ENCODE measurements around the gene SLC39A13. TPM values are rescaled to one million over a fixed set of nuclear protein-coding genes. Genes with fewer than 3 reads are reported as not detected.

SLC39A13 gene
- total and polyA plus RNA-seq, 2 of the 13 experiments (the other 11 are each of a cell fraction or from before 2014, with no cell fraction given), result 15.3 to 30.5 TPM

DNA sequence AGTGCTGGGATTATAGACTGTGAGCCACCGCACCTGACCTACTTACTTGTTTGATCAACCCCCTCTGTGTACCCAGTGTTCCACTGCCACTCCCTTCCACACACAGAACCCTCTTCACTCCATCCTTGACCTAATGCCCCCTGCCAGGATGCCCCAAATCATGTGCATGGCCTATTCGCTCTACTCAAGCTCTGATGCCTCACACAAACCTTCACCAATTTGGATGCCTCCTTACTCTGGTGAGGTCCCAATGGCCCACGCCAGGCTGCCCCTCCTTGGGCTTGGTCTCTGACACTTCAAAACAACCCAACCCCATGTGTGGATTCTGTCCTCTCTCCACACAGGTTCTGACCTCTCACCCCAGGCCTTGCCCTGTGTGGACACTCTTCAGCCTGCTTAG, 27.3 kb downstream of the SLC39A13 start (continued):
- TF ChIP-seq, protein P1, sequence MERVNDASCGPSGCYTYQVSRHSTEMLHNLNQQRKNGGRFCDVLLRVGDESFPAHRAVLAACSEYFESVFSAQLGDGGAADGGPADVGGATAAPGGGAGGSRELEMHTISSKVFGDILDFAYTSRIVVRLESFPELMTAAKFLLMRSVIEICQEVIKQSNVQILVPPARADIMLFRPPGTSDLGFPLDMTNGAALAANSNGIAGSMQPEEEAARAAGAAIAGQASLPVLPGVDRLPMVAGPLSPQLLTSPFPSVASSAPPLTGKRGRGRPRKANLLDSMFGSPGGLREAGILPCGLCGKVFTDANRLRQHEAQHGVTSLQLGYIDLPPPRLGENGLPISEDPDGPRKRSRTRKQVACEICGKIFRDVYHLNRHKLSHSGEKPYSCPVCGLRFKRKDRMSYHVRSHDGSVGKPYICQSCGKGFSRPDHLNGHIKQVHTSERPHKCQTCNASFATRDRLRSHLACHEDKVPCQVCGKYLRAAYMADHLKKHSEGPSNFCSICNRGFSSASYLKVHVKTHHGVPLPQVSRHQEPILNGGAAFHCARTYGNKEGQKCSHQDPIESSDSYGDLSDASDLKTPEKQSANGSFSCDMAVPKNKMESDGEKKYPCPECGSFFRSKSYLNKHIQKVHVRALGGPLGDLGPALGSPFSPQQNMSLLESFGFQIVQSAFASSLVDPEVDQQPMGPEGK (CRISPR knock-in tag; IDR thresholded peaks at IDR 0.05), result peak; percentile 50; the same call in 1 of the 2 replicates
- 0 out of 2 replicates have a peak, but pooled peaks have one; percentile 37 for TF ChIP-seq ZNF430 (CRISPR knock-in tag; IDR thresholded peaks at IDR 0.05)
- TF ChIP-seq, protein P2, sequence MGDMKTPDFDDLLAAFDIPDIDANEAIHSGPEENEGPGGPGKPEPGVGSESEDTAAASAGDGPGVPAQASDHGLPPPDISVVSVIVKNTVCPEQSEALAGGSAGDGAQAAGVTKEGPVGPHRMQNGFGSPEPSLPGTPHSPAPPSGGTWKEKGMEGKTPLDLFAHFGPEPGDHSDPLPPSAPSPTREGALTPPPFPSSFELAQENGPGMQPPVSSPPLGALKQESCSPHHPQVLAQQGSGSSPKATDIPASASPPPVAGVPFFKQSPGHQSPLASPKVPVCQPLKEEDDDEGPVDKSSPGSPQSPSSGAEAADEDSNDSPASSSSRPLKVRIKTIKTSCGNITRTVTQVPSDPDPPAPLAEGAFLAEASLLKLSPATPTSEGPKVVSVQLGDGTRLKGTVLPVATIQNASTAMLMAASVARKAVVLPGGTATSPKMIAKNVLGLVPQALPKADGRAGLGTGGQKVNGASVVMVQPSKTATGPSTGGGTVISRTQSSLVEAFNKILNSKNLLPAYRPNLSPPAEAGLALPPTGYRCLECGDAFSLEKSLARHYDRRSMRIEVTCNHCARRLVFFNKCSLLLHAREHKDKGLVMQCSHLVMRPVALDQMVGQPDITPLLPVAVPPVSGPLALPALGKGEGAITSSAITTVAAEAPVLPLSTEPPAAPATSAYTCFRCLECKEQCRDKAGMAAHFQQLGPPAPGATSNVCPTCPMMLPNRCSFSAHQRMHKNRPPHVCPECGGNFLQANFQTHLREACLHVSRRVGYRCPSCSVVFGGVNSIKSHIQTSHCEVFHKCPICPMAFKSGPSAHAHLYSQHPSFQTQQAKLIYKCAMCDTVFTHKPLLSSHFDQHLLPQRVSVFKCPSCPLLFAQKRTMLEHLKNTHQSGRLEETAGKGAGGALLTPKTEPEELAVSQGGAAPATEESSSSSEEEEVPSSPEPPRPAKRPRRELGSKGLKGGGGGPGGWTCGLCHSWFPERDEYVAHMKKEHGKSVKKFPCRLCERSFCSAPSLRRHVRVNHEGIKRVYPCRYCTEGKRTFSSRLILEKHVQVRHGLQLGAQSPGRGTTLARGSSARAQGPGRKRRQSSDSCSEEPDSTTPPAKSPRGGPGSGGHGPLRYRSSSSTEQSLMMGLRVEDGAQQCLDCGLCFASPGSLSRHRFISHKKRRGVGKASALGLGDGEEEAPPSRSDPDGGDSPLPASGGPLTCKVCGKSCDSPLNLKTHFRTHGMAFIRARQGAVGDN (CRISPR knock-in tag; IDR thresholded peaks at IDR 0.05), result peak; percentile 70
- no peak for TF ChIP-seq ZNF101 (CRISPR knock-in tag; IDR thresholded peaks at IDR 0.05; ENCODE audit: borderline replicate concordance, low read depth)
- TF ChIP-seq ZMYM3 (CRISPR knock-in tag; IDR thresholded peaks at IDR 0.05), result peak; percentile 72; the same call in 1 of the 2 replicates
- TF ChIP-seq ZNF713 (CRISPR knock-in tag; IDR thresholded peaks at IDR 0.05), result no peak
- TF ChIP-seq ZNF761 (CRISPR knock-in tag; conservative IDR thresholded peaks at IDR 0.05), result no peak
- TF ChIP-seq ASH2L (IDR thresholded peaks at IDR 0.05; ENCODE audit: insufficient read length, low read depth, low read length), result no peak
- TF ChIP-seq, protein P3, sequence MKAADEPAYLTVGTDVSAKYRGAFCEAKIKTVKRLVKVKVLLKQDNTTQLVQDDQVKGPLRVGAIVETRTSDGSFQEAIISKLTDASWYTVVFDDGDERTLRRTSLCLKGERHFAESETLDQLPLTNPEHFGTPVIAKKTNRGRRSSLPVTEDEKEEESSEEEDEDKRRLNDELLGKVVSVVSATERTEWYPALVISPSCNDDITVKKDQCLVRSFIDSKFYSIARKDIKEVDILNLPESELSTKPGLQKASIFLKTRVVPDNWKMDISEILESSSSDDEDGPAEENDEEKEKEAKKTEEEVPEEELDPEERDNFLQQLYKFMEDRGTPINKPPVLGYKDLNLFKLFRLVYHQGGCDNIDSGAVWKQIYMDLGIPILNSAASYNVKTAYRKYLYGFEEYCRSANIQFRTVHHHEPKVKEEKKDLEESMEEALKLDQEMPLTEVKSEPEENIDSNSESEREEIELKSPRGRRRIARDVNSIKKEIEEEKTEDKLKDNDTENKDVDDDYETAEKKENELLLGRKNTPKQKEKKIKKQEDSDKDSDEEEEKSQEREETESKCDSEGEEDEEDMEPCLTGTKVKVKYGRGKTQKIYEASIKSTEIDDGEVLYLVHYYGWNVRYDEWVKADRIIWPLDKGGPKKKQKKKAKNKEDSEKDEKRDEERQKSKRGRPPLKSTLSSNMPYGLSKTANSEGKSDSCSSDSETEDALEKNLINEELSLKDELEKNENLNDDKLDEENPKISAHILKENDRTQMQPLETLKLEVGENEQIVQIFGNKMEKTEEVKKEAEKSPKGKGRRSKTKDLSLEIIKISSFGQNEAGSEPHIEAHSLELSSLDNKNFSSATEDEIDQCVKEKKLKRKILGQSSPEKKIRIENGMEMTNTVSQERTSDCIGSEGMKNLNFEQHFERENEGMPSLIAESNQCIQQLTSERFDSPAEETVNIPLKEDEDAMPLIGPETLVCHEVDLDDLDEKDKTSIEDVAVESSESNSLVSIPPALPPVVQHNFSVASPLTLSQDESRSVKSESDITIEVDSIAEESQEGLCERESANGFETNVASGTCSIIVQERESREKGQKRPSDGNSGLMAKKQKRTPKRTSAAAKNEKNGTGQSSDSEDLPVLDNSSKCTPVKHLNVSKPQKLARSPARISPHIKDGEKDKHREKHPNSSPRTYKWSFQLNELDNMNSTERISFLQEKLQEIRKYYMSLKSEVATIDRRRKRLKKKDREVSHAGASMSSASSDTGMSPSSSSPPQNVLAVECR (CRISPR knock-in tag; IDR thresholded peaks at IDR 0.05; ENCODE audit: borderline replicate concordance), result peak; percentile 33; the same call in 1 of the 2 replicates
- TF ChIP-seq, protein P4, sequence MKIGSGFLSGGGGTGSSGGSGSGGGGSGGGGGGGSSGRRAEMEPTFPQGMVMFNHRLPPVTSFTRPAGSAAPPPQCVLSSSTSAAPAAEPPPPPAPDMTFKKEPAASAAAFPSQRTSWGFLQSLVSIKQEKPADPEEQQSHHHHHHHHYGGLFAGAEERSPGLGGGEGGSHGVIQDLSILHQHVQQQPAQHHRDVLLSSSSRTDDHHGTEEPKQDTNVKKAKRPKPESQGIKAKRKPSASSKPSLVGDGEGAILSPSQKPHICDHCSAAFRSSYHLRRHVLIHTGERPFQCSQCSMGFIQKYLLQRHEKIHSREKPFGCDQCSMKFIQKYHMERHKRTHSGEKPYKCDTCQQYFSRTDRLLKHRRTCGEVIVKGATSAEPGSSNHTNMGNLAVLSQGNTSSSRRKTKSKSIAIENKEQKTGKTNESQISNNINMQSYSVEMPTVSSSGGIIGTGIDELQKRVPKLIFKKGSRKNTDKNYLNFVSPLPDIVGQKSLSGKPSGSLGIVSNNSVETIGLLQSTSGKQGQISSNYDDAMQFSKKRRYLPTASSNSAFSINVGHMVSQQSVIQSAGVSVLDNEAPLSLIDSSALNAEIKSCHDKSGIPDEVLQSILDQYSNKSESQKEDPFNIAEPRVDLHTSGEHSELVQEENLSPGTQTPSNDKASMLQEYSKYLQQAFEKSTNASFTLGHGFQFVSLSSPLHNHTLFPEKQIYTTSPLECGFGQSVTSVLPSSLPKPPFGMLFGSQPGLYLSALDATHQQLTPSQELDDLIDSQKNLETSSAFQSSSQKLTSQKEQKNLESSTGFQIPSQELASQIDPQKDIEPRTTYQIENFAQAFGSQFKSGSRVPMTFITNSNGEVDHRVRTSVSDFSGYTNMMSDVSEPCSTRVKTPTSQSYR (CRISPR knock-in tag; IDR thresholded peaks at IDR 0.05; ENCODE audit: borderline replicate concordance), result peak; percentile 32; the same call in 1 of the 2 replicates
- TF ChIP-seq SAFB2 (CRISPR knock-in tag; IDR thresholded peaks at IDR 0.05; ENCODE audit: borderline replicate concordance, low read depth), result no peak
- TF ChIP-seq GATAD2A (CRISPR knock-in tag; IDR thresholded peaks at IDR 0.05), result peak; percentile 62
- TF ChIP-seq GLI4 (CRISPR knock-in tag; IDR thresholded peaks at IDR 0.05; ENCODE audit: borderline replicate concordance), result no peak
- TF ChIP-seq, protein P5, sequence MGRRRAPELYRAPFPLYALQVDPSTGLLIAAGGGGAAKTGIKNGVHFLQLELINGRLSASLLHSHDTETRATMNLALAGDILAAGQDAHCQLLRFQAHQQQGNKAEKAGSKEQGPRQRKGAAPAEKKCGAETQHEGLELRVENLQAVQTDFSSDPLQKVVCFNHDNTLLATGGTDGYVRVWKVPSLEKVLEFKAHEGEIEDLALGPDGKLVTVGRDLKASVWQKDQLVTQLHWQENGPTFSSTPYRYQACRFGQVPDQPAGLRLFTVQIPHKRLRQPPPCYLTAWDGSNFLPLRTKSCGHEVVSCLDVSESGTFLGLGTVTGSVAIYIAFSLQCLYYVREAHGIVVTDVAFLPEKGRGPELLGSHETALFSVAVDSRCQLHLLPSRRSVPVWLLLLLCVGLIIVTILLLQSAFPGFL (CRISPR knock-in tag; IDR thresholded peaks at IDR 0.05), result no peak
- no peak for TF ChIP-seq ATM (IDR thresholded peaks at IDR 0.05; ENCODE audit: borderline replicate concordance)
